ENCODE measurements around the gene NKX2-3. TPM values are rescaled to one million over a fixed set of nuclear protein-coding genes. Genes with fewer than 3 reads are reported as not detected.

The NKX2-3 gene
- total RNA-seq, 1 donor from 2014 or later = not detected

- no peak for DNase-seq (ENCODE audit: low read depth)
Measured at GRCh38 chr10:99526861-99527504, 5.8 kb upstream of the NKX2-3 start.

GRCh38 chr10:99527526-99528493 lies 4.9 kb upstream of the NKX2-3 start:
- no peak for DNase-seq (ENCODE audit: low read depth)

- DNase-seq (ENCODE audit: low read depth) = no peak
Measured at GRCh38 chr10:99528494-99529441, 4.0 kb upstream of the NKX2-3 start.

GRCh38 chr10:99529591-99530107 lies 3.1 kb upstream of the NKX2-3 start:
- DNase-seq (ENCODE audit: low read depth) = no peak

- no peak for DNase-seq (ENCODE audit: low read depth)
Measured at GRCh38 chr10:99530108-99531025, 2.4 kb upstream of the NKX2-3 start.

- DNase-seq (ENCODE audit: low read depth) = no peak
Measured at GRCh38 chr10:99531026-99531695, 1.6 kb upstream of the NKX2-3 start.

GRCh38 chr10:99531696-99532593 lies 797 bp upstream of the NKX2-3 start:
- no peak for DNase-seq (ENCODE audit: low read depth)

- no peak for DNase-seq (ENCODE audit: low read depth)
Measured at GRCh38 chr10:99533496-99534449, 1.0 kb downstream of the NKX2-3 start.

GRCh38 chr10:99534450-99534938 lies 1.8 kb downstream of the NKX2-3 start:
- no peak for DNase-seq (ENCODE audit: low read depth)

- no peak for DNase-seq (ENCODE audit: low read depth)
Measured at GRCh38 chr10:99534939-99535763, 2.4 kb downstream of the NKX2-3 start.

- no peak for DNase-seq (ENCODE audit: low read depth)
Measured at GRCh38 chr10:99535764-99536337, 3.1 kb downstream of the NKX2-3 start.

GRCh38 chr10:99536338-99537085 lies 3.8 kb downstream of the NKX2-3 start:
- no peak for DNase-seq (ENCODE audit: low read depth)

- DNase-seq (ENCODE audit: low read depth) = no peak
Measured at GRCh38 chr10:99537086-99537988, 4.6 kb downstream of the NKX2-3 start.
